Measurements from ENCODE around the gene GUCY2D. TPM values are rescaled to one million over a fixed set of nuclear protein-coding genes. Genes with fewer than 3 reads are reported as not detected.

GUCY2D gene
- total RNA-seq, 2 experiments from 2014 or later = not detected

DNA sequence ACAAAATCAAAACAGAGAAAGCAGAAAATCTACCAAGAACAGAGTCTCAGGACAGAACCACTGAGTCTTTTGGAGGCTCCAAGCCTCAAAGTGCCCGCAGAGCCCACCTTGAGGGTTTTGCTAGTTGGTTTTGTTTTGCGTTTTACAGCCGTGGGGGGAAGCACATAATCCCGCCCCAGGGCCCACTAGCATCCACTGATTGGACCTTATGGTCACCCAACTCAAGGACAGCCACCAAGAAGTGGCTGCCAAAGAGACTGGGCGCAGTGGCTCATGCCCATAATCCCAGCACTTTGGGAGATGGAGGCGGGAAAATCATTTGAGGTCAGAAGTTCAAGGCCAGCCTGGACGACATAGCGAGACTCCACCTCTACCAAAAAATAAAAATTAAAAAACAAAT is 46.3 kb downstream of the GUCY2D start:
- intact Hi-C loops (cut with DNase I, micrococcal nuclease) = no loop called here
- H3K27ac Mint-ChIP-seq = no peak overlapping the region
- DNase-seq (no peak), ATAC-seq (no peak)
- H3K9me3 Mint-ChIP-seq (ENCODE audit: low read depth) = no peaks in the 10 kb centered on the region
- H3K4me1 Mint-ChIP-seq = no peaks in the 10 kb centered on the region
- ChIA-PET CTCF (interaction anchor here (2.5 kb wide), 1 partner anchor 12 kb away, joined by 8 read pairs; no protein-coding TSS in a partner anchor), POLR2A (no interaction called here)
- H3K36me3 Mint-ChIP-seq (ENCODE audit: low read depth) = no peaks in the 10 kb centered on the region
- no peaks in the 10 kb centered on the region for H3K27me3 Mint-ChIP-seq
- no peak overlapping the region for H3K4me3 Mint-ChIP-seq

DNA sequence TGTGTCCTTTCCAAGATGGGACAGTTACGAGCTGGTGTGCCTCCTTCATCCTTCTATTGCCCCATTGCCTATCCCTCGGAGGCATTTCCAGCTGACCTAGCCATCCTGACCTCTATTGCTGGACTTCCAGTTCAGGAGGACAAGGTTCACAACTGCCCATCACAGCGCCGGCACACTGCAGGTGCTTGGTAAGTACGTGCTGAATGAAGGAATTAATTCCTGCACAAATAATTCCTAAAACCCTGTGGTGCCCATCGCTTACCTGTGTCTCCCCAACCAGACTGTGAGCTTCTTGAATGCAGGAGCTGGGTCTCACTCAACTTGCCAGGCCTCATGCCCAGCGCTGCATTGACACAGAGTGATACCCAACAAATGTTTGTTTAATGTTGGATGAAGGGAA is 49.4 kb downstream of the GUCY2D start:
- peaks cover 4% of the 10 kb centered on the region for H3K4me1 Mint-ChIP-seq
- H3K27me3 Mint-ChIP-seq = peaks cover 8% of the 10 kb centered on the region
- POLR2A ChIA-PET = no interaction called here
- no peak overlapping the region for H3K27ac Mint-ChIP-seq
- H3K4me3 Mint-ChIP-seq = no peak overlapping the region
- ATAC-seq (no peak), DNase-seq (no peak)
- intact Hi-C loops (cut with DNase I, micrococcal nuclease) = no loop called here
- H3K36me3 Mint-ChIP-seq (ENCODE audit: low read depth) = no peaks in the 10 kb centered on the region
- CTCF ChIA-PET = interaction anchor here (1.5 to 1.7 kb wide), 2 partner anchors 8 to 64 kb away, joined by 3 to 6 read pairs; no protein-coding TSS in a partner anchor
- H3K9me3 Mint-ChIP-seq (ENCODE audit: low read depth) = no peaks in the 10 kb centered on the region

GRCh38 chr17:8052256-8053252 is 50.1 kb downstream of the GUCY2D start:
- intact Hi-C loops (cut with DNase I, micrococcal nuclease) = no loop called here
- Mint-ChIP-seq H3K27me3 (peaks cover 12% of the 10 kb centered on the region), H3K27ac (no peak overlapping the region), H3K36me3 (ENCODE audit: low read depth) (no peaks in the 10 kb centered on the region), H3K4me3 (no peak overlapping the region), H3K4me1 (peaks cover 4% of the 10 kb centered on the region), H3K9me3 (ENCODE audit: low read depth) (no peaks in the 10 kb centered on the region)
- ChIA-PET POLR2A (no interaction called here), CTCF (interaction anchor here (1.0 to 1.7 kb wide), 3 partner anchors 8 to 65 kb away, joined by 3 to 6 read pairs (median 3); no protein-coding TSS in a partner anchor)
- DNase-seq = no peak
- ATAC-seq = no peak

- ATAC-seq = no peak
- Mint-ChIP-seq H3K4me1 (peaks cover 4% of the 10 kb centered on the region), H3K9me3 (ENCODE audit: low read depth) (no peaks in the 10 kb centered on the region), H3K27ac (no peak overlapping the region), H3K4me3 (no peak overlapping the region), H3K27me3 (peaks cover 12% of the 10 kb centered on the region), H3K36me3 (ENCODE audit: low read depth) (no peaks in the 10 kb centered on the region)
- intact Hi-C loops (cut with DNase I, micrococcal nuclease) = no loop called here
- ChIA-PET CTCF (interaction anchor here (0.7 to 1.0 kb wide), 3 partner anchors 12 to 381 kb away, joined by 3 to 4 read pairs (median 3); no protein-coding TSS in a partner anchor), POLR2A (no interaction called here)
- no peak for DNase-seq
Measured at GRCh38 chr17:8053600-8053999, 51.2 kb downstream of the GUCY2D start.

- intact Hi-C loops (cut with DNase I, micrococcal nuclease) = loop anchor here (2.0 to 5.0 kb wide), 3 partner anchors 143 to 234 kb away; no protein-coding TSS in a partner anchor
- CTCF ChIA-PET = interaction anchor here (1.0 to 10.2 kb wide), 13 partner anchors 9 to 312 kb away, joined by 3 to 315 read pairs (median 12); partner anchors contain the start of genes ALOX12B and ALOXE3
- peaks cover 4% of the 10 kb centered on the region for H3K4me1 Mint-ChIP-seq
- ATAC-seq (no peak), DNase-seq (no peak)
- H3K36me3 Mint-ChIP-seq (ENCODE audit: low read depth) = no peaks in the 10 kb centered on the region
- peaks cover 30% of the 10 kb centered on the region for H3K27me3 Mint-ChIP-seq
- POLR2A ChIA-PET = no interaction called here
- no peaks in the 10 kb centered on the region for H3K9me3 Mint-ChIP-seq (ENCODE audit: low read depth)
- no peak overlapping the region for H3K27ac Mint-ChIP-seq
- no peak overlapping the region for H3K4me3 Mint-ChIP-seq
Measured at GRCh38 chr17:8055851-8056231, 53.4 kb downstream of the GUCY2D start.

- CTCF ChIA-PET = interaction anchor here (1.0 to 10.2 kb wide), 24 partner anchors 10 to 312 kb away, joined by 3 to 315 read pairs (median 4); partner anchors contain the start of genes ALOX12B, ALOXE3 and RNF227
- POLR2A ChIA-PET = no interaction called here
- Mint-ChIP-seq H3K27me3 (peaks cover 36% of the 10 kb centered on the region), H3K9me3 (ENCODE audit: low read depth) (no peaks in the 10 kb centered on the region), H3K4me1 (peaks cover 4% of the 10 kb centered on the region), H3K4me3 (no peak overlapping the region), H3K36me3 (ENCODE audit: low read depth) (no peaks in the 10 kb centered on the region), H3K27ac (no peak overlapping the region)
- peak; percentile 67 for DNase-seq
- intact Hi-C loops (cut with DNase I, micrococcal nuclease) = loop anchor here (2.0 to 5.0 kb wide), 3 partner anchors 144 to 234 kb away; no protein-coding TSS in a partner anchor
- peak; percentile 67 for ATAC-seq
Measured at GRCh38 chr17:8056232-8056975, 54.0 kb downstream of the GUCY2D start.

DNA sequence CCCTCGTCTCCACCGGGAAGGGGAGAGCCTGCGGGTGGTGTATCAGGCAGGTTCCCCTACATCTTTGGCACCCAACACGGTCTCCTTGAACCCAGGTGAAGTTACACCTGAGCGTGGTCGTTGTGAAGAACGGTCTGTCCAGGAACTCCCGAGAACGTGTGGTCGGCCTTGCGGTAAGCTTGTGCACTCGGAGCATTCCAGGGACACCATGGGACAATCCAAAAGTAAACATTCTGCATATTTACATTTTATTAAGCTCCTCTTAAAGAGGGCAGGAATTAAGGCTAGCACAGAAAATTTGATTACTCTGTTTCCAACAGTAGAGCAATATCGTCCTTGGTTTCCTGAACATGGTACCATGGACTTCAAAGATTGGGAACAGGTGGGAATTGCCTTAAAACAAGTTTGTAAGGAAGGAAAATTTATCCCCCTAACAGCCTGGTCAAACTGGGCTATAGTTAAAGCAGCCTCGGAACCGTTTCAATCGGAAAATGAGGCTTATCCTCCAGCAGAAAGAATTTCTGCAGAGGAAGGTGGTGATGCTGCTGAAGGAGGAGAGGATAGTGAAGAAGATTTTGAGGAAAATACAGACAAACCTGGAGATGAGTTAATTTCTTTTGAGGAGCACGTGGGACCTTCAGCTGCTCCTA is 54.7 kb downstream of the GUCY2D start:
- Mint-ChIP-seq H3K4me1 (peaks cover 4% of the 10 kb centered on the region), H3K27me3 (peaks cover 41% of the 10 kb centered on the region), H3K4me3 (no peak overlapping the region), H3K9me3 (ENCODE audit: low read depth) (no peaks in the 10 kb centered on the region), H3K36me3 (ENCODE audit: low read depth) (no peaks in the 10 kb centered on the region), H3K27ac (no peak overlapping the region)
- intact Hi-C loops (cut with DNase I, micrococcal nuclease) = loop anchor here (1.0 to 5.0 kb wide), 7 partner anchors 41 to 314 kb away; no protein-coding TSS in a partner anchor
- DNase-seq (no peak), ATAC-seq (no peak)
- CTCF ChIA-PET = interaction anchor here (0.6 to 10.2 kb wide), 36 partner anchors 9 to 313 kb away, joined by 3 to 315 read pairs (median 4); partner anchors contain the start of genes ALOX12B, ALOXE3 and RNF227
- POLR2A ChIA-PET = interaction anchor here (0.6 kb wide), 1 partner anchor 996 kb away, joined by 3 read pairs; no protein-coding TSS in a partner anchor

- H3K36me3 Mint-ChIP-seq (ENCODE audit: low read depth) = no peaks in the 10 kb centered on the region
- CTCF ChIA-PET = interaction anchor here (0.5 to 10.2 kb wide), 40 partner anchors 8 to 718 kb away, joined by 3 to 315 read pairs (median 4); partner anchors contain the start of genes ALOX12B, ALOXE3 and RNF227
- DNase-seq (peak; percentile 63), ATAC-seq (peak; percentile 89)
- H3K27me3 Mint-ChIP-seq = peaks cover 47% of the 10 kb centered on the region
- peaks cover 4% of the 10 kb centered on the region for H3K4me1 Mint-ChIP-seq
- H3K4me3 Mint-ChIP-seq = no peak overlapping the region
- H3K27ac Mint-ChIP-seq = no peak overlapping the region
- POLR2A ChIA-PET = interaction anchor here (0.5 to 0.6 kb wide), 3 partner anchors 13 to 997 kb away, joined by 3 to 5 read pairs (median 3); partner anchors contain the start of gene RANGRF
- intact Hi-C loops (cut with DNase I, micrococcal nuclease) = loop anchor here (1.0 to 5.0 kb wide), 7 partner anchors 41 to 314 kb away; no protein-coding TSS in a partner anchor
- no peaks in the 10 kb centered on the region for H3K9me3 Mint-ChIP-seq (ENCODE audit: low read depth)
Measured at GRCh38 chr17:8057691-8058114, 55.3 kb downstream of the GUCY2D start.

DNA sequence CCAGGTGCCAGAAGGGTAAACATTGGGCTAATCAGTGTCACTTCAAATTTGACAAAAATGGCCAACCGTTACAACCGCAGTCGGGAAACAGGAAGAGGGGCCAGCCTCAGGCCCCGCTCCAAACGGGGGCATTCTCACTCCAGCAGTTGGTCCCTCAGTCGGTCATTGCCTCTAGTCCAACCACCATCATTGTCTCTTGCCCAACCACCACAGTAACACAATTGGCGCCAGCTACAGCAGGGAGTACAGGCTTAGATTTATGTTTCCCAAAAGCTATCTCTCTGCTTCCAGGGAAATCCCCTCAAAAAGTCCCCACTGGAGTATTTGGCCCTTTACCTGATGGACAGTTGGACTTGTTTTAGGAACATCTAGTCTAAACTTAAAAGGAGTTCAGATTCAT is 56.7 kb downstream of the GUCY2D start:
- Mint-ChIP-seq H3K27ac (no peak overlapping the region), H3K4me3 (no peak overlapping the region), H3K4me1 (peaks cover 4% of the 10 kb centered on the region), H3K9me3 (ENCODE audit: low read depth) (no peaks in the 10 kb centered on the region), H3K27me3 (peaks cover 56% of the 10 kb centered on the region), H3K36me3 (ENCODE audit: low read depth) (no peaks in the 10 kb centered on the region)
- ATAC-seq (no peak), DNase-seq (no peak)
- intact Hi-C loops (cut with DNase I, micrococcal nuclease) = loop anchor here in 1 of 2 experiments (5.0 kb wide), 1 partner anchor 237 kb away; no protein-coding TSS in a partner anchor
- ChIA-PET POLR2A (no interaction called here), CTCF (interaction anchor here (1.3 to 10.2 kb wide), 15 partner anchors 17 to 372 kb away, joined by 3 to 315 read pairs (median 19); partner anchors contain the start of genes ALOX12B, ALOX15B, ALOXE3 and RNF227)

GRCh38 chr17:8060274-8060673 is 57.9 kb downstream of the GUCY2D start:
- Mint-ChIP-seq H3K27ac (no peak overlapping the region), H3K9me3 (ENCODE audit: low read depth) (no peaks in the 10 kb centered on the region), H3K36me3 (ENCODE audit: low read depth) (no peaks in the 10 kb centered on the region), H3K27me3 (peaks cover 60% of the 10 kb centered on the region), H3K4me1 (peaks cover 4% of the 10 kb centered on the region), H3K4me3 (no peak overlapping the region)
- ChIA-PET CTCF (interaction anchor here (0.6 to 10.2 kb wide), 59 partner anchors 9 to 373 kb away, joined by 3 to 315 read pairs (median 4); partner anchors contain the start of genes ALOX12B, ALOX15B, ALOXE3 and CNTROB), POLR2A (interaction anchor here (0.6 to 0.8 kb wide), 2 partner anchors 19 to 235 kb away, joined by 3 to 4 read pairs; no protein-coding TSS in a partner anchor)
- DNase-seq (peak; percentile 69), ATAC-seq (peak; percentile 56)
- intact Hi-C loops (cut with DNase I, micrococcal nuclease) = loop anchor here (1.0 to 2.0 kb wide), 6 partner anchors 13 to 240 kb away; partner anchors contain the start of gene ALOXE3 (in 2 of the 2)

Data from activated CD4-positive, alpha-beta T cell treated with anti-CD3 and anti-CD28 coated beads for 36 hours (primary cell).